HG02798 (cell line): Measurements from ENCODE around the gene RNF125.
"Not testable (repeated sequence)": the region's sequence is repeated elsewhere in the genome, so short reads cannot be mapped to it uniquely, and the experiment has no call there.

Experiments
- ATAC-seq: cut with Tn5 transposase; IDR thresholded peaks from one replicate; pipeline ENCODE4 v1.9.1; 2021; ENCODE audit warnings: mild to moderate bottlenecking; ENCODE audit not compliant: unreplicated experiment, poor library complexity

Gene RNF125

DNA sequence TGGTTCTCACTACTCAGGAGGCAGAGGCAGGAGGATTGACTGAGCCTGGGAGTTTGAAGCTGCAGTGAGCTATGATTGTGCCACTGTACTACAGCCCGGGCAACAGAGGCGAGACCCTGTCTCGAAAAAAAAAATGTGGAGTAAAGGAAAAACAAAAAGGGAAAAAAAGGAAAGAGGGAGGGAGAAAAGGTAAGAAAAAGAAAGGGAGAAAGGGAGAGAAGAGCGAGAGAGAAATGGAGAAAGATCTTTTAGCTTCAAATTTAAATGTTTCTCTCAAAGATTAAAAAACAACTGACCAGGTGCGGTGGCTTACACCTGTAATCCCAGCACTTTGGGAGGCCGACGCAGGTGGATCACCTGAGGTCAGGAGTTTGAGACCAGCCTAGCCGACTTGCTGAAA is 65.2 kb downstream of the RNF125 start:
- ATAC-seq, result no peak

- ATAC-seq, result no peak
Measured at GRCh38 chr18:32086881-32087280, 68.3 kb downstream of the RNF125 start.

DNA sequence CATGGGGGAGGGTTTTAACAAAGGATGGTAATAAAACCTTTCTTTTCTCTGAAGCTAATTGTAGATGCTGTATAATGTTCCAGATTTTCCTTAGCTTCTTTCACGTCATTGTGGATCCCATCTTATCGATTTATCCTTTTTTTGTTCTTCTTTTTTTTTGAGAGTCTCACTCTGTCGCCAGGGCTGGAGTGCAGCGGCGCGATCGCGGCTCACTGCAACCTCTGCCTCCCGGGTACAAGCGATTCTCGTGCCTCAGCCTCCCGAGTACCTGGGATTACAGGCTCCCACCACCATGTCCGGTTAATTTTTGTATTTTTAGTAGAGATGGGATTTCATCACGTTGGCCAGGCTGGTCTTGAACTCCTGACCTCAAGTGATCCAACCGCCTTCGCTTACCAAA is 72.2 kb downstream of the RNF125 start:
- ATAC-seq, result not testable (repeated sequence)

DNA sequence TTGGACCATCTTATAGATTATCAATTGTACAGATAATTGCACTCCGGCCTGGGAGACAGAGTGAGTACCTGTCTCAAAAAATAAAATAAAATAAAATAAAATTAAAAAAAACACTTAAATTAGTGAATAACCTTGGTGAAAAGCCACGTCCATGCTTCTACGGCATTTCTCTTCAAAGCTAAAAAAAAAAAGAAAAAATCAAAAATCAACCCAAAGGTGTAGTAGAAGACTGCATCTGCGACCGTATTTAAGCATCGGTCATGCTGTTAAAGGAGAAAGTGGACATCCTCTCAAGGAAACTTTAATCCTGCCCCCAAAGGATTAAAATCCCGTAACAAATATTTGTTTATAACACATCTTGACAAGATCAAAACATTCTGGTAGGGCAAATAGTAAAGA is 72.7 kb downstream of the RNF125 start:
- ATAC-seq, result no peak

DNA sequence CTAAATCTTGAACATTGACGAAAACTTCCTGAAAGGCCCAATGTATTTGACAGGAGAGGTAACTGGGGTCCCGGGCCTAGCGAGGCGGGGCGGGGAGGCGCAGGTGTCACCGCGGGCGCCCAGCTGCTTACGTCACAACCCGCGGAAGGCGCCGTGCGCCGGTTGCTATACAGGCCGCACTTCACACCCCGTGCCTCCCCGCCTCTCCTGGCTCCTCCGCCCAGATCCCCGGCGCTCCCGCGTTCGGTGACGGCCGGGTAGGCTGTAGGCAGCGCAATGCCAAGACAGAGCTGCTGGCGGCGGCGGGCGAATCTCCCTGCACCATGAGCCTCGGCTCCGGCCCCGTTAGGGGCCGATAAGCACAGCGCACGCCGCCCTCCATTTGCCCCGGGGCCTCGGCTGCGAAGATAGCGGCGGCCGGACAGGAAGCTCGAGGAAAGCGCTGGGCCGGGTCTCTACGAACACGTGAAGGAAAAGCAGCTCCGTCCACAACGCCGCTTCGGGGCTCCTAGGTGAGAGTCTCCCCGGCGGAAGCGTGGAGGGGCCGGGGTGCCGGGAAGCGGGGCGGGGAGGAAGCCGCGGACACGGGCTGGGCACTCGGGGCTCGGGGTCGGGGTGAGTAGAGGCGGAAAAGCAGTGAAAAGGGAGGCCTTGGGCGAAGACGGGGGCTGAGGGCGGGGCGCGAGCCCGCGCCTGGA is 73.2 kb downstream of the RNF125 start, which contains the start of gene RNF138:
TSS of gene RNF138 (plus strand) at position 151 of the 698 bp plus-strand sequence. CDS start 903 bp downstream, outside the sequence.
- peak; percentile 63 for ATAC-seq

GRCh38 chr18:32092422-32093101 is 73.9 kb downstream of the RNF125 start:
- peak; percentile 86 for ATAC-seq

DNA sequence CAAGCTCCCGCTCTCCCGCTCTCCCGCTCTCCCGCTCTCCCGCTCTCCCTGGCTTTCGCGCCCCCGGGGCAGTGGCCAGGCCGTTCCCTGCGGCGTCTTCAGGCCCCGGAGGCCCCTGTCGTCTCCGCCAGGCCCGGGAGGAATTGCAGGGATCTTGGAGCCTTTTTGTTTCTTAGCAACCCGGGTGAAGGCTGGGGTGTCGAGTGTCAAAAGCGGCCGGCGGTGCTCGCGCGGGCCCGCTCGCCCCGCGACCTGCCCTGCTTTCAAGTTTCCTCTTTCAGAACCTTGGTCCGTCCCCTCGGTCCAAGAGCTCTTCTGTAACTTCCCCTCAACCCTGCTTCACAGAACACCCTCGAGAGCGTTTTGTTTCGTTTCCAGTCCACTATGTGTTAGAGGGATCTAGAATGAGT is 74.5 kb downstream of the RNF125 start:
- peak; percentile 36 for ATAC-seq

GRCh38 chr18:32093523-32093922 is 74.9 kb downstream of the RNF125 start:
- ATAC-seq, result peak; percentile 0

GRCh38 chr18:32095192-32095899 is 76.7 kb downstream of the RNF125 start:
- no peak for ATAC-seq

DNA sequence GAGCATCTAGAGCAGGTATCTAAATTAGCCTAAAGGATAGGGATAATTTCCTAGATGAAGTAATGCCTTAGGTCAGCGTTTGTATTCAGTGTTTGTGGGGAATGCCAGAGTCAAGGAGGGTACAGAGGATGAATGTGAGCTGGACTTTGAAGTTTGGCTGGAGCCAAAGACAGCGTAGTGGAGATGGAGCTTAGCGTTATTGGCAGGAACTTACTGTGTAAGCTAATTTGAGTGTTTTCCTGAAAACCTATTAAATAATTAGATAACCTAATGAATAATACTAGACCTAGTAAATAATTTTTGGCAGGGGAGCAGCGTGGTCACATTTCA is 77.2 kb downstream of the RNF125 start:
- ATAC-seq, result no peak

DNA sequence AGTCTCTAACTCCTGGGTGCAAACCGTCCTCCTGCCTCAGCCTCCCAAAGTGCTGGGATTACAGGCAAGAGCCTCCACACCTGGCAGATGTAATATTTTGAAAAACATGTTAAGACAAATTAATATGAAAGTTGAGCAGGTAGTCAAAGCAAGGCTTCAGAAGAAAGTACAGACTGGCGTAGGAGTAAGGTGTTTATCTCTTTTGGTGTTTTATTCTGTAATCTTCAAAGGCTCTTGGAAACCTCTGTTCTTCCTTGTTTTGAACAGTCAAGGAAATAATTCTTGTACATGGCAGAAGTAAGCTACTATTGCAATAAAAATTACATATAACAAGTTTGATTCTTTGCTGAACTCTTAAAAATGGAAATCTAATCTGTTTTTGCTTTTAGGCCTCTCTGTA is 78.3 kb downstream of the RNF125 start:
- no peak for ATAC-seq

DNA sequence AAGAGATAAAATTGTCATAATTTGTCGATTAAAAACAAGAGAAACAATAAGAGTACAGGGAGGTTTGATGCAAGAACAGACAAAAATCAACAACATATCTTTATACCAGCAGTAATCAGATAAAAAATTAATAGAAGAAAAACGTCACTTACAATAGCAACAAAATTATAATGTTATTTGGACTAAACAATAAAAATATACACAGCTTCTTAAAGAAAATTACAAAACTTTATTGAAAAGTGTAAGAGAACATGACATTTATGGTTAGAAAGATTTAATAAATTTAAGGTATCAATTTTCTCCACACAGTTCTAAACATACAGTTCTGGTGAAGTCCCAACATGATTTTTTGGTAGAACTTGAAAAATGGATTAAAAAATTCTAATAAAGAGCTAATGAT is 85.9 kb downstream of the RNF125 start:
- no peak for ATAC-seq

DNA sequence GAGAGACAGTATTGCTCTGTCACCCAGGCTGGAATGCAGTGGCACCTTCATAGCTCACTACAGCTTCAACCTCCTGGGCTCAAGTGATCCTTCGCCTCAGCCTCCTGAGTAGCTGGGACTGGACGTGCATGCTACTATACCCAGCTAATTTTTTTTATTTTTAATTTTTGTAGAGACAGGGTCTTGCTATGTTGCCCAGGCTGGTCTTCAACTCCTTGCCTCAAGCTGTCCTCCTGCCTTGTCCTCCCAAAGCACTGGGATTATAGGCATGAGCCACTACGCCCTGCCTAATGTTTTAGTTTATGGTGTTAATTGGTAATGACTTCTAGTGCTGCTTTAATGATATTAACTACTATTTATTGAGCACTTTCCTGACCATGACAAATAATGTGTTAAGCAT is 91.4 kb downstream of the RNF125 start:
- ATAC-seq, result no peak

DNA sequence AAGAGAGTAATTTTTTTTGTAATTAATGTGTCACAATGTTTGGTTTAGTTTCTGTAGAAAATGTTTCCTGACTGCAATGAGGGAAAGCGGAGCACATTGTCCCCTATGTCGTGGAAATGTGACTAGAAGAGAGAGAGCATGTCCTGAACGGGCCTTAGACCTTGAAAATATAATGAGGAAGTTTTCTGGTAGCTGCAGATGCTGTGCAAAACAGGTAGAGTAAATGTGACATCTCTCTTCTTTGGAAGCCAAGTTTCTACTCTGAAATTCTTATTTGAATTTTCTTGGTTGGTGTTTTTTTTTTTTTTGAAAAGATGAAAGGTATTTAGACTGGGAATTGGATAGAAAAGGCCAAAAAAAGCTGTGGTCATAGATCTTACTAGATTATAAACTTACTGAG is 93.1 kb downstream of the RNF125 start:
- ATAC-seq, result no peak

DNA sequence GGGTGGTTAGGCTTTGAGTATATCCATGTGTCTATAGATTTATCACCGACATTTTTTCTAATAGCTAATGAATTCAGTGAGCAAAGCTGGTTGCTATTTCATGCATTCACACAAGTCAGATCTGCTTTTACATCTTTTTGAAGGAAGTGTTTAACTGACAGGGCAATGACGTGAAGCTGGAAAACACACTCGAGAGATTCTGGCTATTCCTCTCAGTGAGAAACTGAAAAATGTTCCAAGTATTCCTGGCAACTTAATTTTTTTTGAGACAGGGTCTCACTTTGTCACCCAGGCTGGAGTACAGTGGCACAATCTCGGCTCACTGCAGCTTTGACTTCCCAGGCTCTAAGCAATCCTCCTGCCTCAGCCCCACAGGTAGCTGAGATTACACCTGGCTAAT is 94.2 kb downstream of the RNF125 start:
- no peak for ATAC-seq

GRCh38 chr18:32114293-32114942 is 95.8 kb downstream of the RNF125 start:
- no peak for ATAC-seq

- ATAC-seq, result no peak
Measured at GRCh38 chr18:32122039-32122438, 103.4 kb downstream of the RNF125 start.
